Ascending aorta (tissue), 2 donors: ENCODE results near the gene CBX7. TPM values are rescaled to one million over a fixed set of nuclear protein-coding genes. Genes with fewer than 3 reads are reported as not detected.

Experiments
- DNase-seq, 2 donors: peaks; one replicate each; pipeline ENCODE4 v3.0.0-alpha.2; 2019; ENCODE audit warnings: low spot score in 2 of 2
- H3K27ac ChIP-seq, 2 donors: fragments of 200-600 bp; sonication (generic); one replicate each; pipeline ENCODE4 v1.5.1; 2016 to 2017; ENCODE audit warnings: mild to moderate bottlenecking in 1 of 2
- H3K27me3 ChIP-seq: fragments of 200-600 bp; sonication (generic); one replicate; pipeline ENCODE4 v1.5.1; 2017
- H3K36me3 ChIP-seq, 2 donors: fragments of 200-600 bp; sonication (generic); one replicate each; pipeline ENCODE4 v1.5.1; 2016
- H3K4me1 ChIP-seq, 2 donors: fragments of 200-600 bp; sonication (generic); one replicate each; pipeline ENCODE4 v1.5.1; 2016 to 2017; ENCODE audit warnings: mild to moderate bottlenecking in 1 of 2
- H3K4me3 ChIP-seq, 2 donors: fragments of 200-600 bp; sonication (generic); one replicate each; pipeline ENCODE4 v1.5.1; 2016 to 2017; ENCODE audit warnings: mild to moderate bottlenecking in 1 of 2
- H3K9me3 ChIP-seq, 2 donors: fragments of 200-600 bp; sonication (generic); one replicate each; pipeline ENCODE4 v1.5.1; 2016
- intact Hi-C: fragments of 100-400 bp; cut with DNase I; formaldehyde crosslinking; loops from one replicate; pipeline ENCODE4 v1.15.1; 2023
- total RNA-seq: library from RNA; depleted of rRNA; stranded (reverse); fragments of >200 nt; gene quantifications from one replicate; pipeline ENCODE4 v1.1.0, GENCODE V29; 2016
- TF ChIP-seq, protein P1 (sequence below), 3 experiments: fragments of 200-600 bp in 2 of 3; fragments of 450-650 bp in 1 of 3; sonication (generic) in 2 of 3; IDR thresholded peaks; one replicate each; pipeline ENCODE4 v1.5.1; 2016 to 2019; ENCODE audit warnings: antibody characterized with exemption in 3 of 3, mild to moderate bottlenecking in 1 of 3, moderate library complexity in 1 of 3

CBX7 gene
- total RNA-seq, 1 donor from 2014 or later = 261 TPM

DNA sequence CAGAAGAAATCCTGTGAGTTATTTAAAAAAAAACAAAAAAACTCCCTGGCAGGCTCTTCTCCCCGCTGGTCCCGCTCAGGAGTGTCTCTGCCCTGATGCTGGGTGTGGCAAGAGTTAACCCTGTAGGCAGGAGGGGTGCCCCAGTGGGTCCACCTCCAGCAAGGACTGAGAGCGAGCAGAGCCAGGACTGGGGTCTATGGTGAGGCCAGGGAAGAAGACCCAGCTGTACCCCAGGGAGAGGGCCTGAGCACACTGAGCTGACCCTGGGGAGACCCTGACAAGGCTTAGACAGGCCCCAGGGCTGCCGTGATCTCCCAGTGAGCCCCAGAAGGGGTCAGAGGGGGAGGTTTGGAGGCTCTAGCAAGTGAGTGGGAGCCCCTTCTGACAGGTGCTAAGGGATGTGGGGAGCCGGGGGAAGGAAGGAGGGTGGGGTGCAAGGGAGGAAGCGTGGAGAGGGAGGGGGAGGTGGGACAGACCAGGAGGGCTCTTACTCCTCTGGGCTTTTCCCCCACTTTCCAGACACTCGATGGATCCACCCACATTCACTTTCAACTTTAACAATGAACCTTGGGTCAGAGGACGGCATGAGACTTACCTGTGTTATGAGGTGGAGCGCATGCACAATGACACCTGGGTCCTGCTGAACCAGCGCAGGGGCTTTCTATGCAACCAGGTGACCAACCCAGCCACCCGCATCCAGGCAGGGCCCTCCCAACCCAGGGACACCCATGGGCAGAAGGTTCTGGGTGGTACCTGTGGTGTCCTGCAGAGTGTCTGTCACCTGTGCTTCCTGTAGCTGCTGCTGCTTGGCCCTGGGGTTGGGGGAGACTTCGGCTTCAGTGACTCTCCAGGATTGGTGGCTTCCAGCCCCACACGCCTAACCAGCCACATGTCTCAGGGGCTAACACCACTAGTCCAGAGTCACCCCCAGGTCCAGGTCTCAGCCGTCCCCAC lies 69.0 kb downstream of the CBX7 start:
- H3K27ac ChIP-seq = no peak overlapping the region
- no peaks in the 10 kb centered on the region for H3K27me3 ChIP-seq
- no peaks in the 10 kb centered on the region for H3K4me1 ChIP-seq
- TF ChIP-seq, protein P1, sequence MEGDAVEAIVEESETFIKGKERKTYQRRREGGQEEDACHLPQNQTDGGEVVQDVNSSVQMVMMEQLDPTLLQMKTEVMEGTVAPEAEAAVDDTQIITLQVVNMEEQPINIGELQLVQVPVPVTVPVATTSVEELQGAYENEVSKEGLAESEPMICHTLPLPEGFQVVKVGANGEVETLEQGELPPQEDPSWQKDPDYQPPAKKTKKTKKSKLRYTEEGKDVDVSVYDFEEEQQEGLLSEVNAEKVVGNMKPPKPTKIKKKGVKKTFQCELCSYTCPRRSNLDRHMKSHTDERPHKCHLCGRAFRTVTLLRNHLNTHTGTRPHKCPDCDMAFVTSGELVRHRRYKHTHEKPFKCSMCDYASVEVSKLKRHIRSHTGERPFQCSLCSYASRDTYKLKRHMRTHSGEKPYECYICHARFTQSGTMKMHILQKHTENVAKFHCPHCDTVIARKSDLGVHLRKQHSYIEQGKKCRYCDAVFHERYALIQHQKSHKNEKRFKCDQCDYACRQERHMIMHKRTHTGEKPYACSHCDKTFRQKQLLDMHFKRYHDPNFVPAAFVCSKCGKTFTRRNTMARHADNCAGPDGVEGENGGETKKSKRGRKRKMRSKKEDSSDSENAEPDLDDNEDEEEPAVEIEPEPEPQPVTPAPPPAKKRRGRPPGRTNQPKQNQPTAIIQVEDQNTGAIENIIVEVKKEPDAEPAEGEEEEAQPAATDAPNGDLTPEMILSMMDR (IDR thresholded peaks at IDR 0.05) = no peak
- DNase-seq = no peak
- intact Hi-C loops = no loop called here
- H3K9me3 ChIP-seq = no peaks in the 10 kb centered on the region
- no peaks in the 10 kb centered on the region for H3K36me3 ChIP-seq
- H3K4me3 ChIP-seq = no peak overlapping the region

DNA sequence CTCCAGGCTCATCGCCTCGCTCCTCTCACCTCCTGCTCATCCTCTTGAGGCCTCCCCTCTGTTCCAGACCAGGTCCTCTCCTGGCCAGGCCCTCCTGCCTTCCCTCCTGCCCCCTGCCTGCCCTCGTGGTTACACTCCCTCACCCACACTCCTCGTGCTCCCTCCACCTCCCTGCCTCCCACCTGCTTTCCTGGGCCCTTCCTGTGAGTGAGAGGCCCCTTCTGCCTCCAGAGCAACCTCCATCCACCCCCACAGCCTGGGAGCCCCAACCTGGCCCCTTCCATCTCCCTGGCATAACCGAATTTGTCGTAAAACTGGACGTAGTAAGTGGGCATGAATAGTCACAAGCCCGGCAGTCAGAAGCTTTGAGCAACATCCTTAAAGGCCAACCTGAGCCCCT lies 70.9 kb downstream of the CBX7 start:
- TF ChIP-seq, protein P1 (IDR thresholded peaks at IDR 0.05) = no peak
- Histone ChIP-seq H3K36me3 (no peaks in the 10 kb centered on the region), H3K27ac (no peak overlapping the region), H3K4me3 (no peak overlapping the region), H3K27me3 (no peaks in the 10 kb centered on the region), H3K4me1 (peaks cover 4 to 5% of the 10 kb centered on the region in 2 donors), H3K9me3 (no peaks in the 10 kb centered on the region)
- intact Hi-C loops = no loop called here
- DNase-seq = no peak

GRCh38 chr22:39081016-39081415 lies 71.5 kb downstream of the CBX7 start:
- H3K27me3 ChIP-seq = no peaks in the 10 kb centered on the region
- H3K9me3 ChIP-seq = no peaks in the 10 kb centered on the region
- TF ChIP-seq, protein P1 (IDR thresholded peaks at IDR 0.05) = no peak
- H3K4me1 ChIP-seq = peaks cover 4 to 5% of the 10 kb centered on the region in 2 donors
- H3K4me3 ChIP-seq = no peak overlapping the region
- H3K36me3 ChIP-seq = no peaks in the 10 kb centered on the region
- H3K27ac ChIP-seq = no peak overlapping the region
- DNase-seq = no peak
- intact Hi-C loops = no loop called here

Other genes with a start within 250 kb of the CBX7 start
- not detected for gene APOBEC3A, start 195.1 kb downstream of the CBX7 start, total RNA-seq
- gene APOBEC3B, start 170.3 kb downstream of the CBX7 start, total RNA-seq = 0.64 TPM
- gene APOBEC3C, start 138.4 kb downstream of the CBX7 start, total RNA-seq = 9.5 TPM
- 0.75 TPM for gene APOBEC3D, start 131.6 kb downstream of the CBX7 start, total RNA-seq
- gene APOBEC3F, start 111.8 kb downstream of the CBX7 start, total RNA-seq = 0.11 TPM
- gene APOBEC3G, start 75.4 kb downstream of the CBX7 start, total RNA-seq = 9.3 TPM
- not detected for gene APOBEC3H, start 55.4 kb downstream of the CBX7 start, total RNA-seq
- 8.9 TPM for gene PDGFB, start 92.3 kb upstream of the CBX7 start, total RNA-seq
- gene RPL3, start 166.9 kb upstream of the CBX7 start, total RNA-seq = 1,479 TPM
- gene SYNGR1, start 197.3 kb upstream of the CBX7 start, total RNA-seq = 2.2 TPM
- 42.9 TPM for gene TAB1, start 247.1 kb upstream of the CBX7 start, total RNA-seq